SK-N-SH (cell line): ENCODE data around the gene UBE3C. TPM values are rescaled to one million over a fixed set of nuclear protein-coding genes. Genes with fewer than 3 reads are reported as not detected.
"Not testable (repeated sequence)": the region's sequence is repeated elsewhere in the genome, so short reads cannot be mapped to it uniquely, and the experiment has no call there.

Experiments used
- CTCF ChIA-PET: fragments of 300-600, 350-600 bp; formaldehyde crosslinking; extraction: SDS; loops from one replicate; lab custom pipeline; 2021; lab: Yijun Ruan, JAX
- POLR2A ChIA-PET: fragments of 350-600 bp; sonication (Branson Sonifier 250); formaldehyde crosslinking; extraction: SDS; loops from one replicate; lab custom pipeline; 2020; ENCODE audit warnings: antibody characterized with exemption, inconsistent platforms; lab: Yijun Ruan, JAX
- DNase-seq: peaks from one replicate; pipeline ENCODE4 v3.0.0; 2012
- H2AFZ ChIP-seq: fragments of 200-600 bp; sonication (generic); 2 replicates; pipeline ENCODE4 v1.8.1; 2016; ENCODE audit warnings: antibody characterized with exemption, mild to moderate bottlenecking, low read depth
- H3F3A ChIP-seq: fragments of 200-600 bp; sonication (generic); replicated peaks from 2 replicates; pipeline ENCODE3; 2016; ENCODE audit warnings: antibody characterized with exemption, mild to moderate bottlenecking; ENCODE audit not compliant: insufficient read depth
- H3K27ac ChIP-seq, 2 experiments: fragments of 200-500 bp in 1 of 2; fragments of 200-600 bp in 1 of 2; sonication (Bioruptor generic) in 1 of 2; sonication (generic), shearing (Covaris generic) in 1 of 2; 2 replicates each; pipeline versions ENCODE4 v1.5.1 to v1.6.1; 2014 to 2016; ENCODE audit warnings: low read depth in 2 of 2, inconsistent platforms in 1 of 2, low read length in 1 of 2, mild to moderate bottlenecking in 1 of 2, mixed read lengths in 1 of 2
- H3K27me3 ChIP-seq: fragments of 200-600 bp; sonication (generic), shearing (Covaris generic); 2 replicates; pipeline ENCODE4 v1.6.1; 2016; ENCODE audit warnings: mixed run types; ENCODE audit not compliant: insufficient read depth
- H3K36me3 ChIP-seq, 2 experiments: fragments of 200-500 bp in 1 of 2; fragments of 200-600 bp in 1 of 2; sonication (Bioruptor generic) in 1 of 2; sonication (generic) in 1 of 2; replicated peaks in 1 of 2; 2 replicates each; pipeline versions ENCODE3 to v1.5.1; 2014 to 2016; ENCODE audit warnings: low read length in 1 of 2, mild to moderate bottlenecking in 1 of 2; ENCODE audit not compliant: insufficient read depth in 2 of 2, control insufficient read depth in 1 of 2
- H3K4me1 ChIP-seq, 2 experiments: fragments of 200-500 bp in 1 of 2; fragments of 200-600 bp in 1 of 2; sonication (Bioruptor generic) in 1 of 2; sonication (generic), shearing (Covaris generic) in 1 of 2; 2 replicates each; pipeline versions ENCODE4 v1.5.1 to v1.6.1; 2014 to 2016; ENCODE audit warnings: low read depth in 1 of 2, low read length in 1 of 2, mixed run types in 1 of 2; ENCODE audit not compliant: insufficient read depth in 2 of 2, control insufficient read depth in 1 of 2
- H3K4me2 ChIP-seq: fragments of 200-600 bp; sonication (generic), shearing (Covaris generic); 2 replicates; pipeline ENCODE4 v1.6.1; 2017; ENCODE audit warnings: mixed run types
- H3K4me3 ChIP-seq, 2 experiments: fragments of 200-500 bp in 1 of 2; fragments of 200-600 bp in 1 of 2; sonication (Bioruptor generic) in 1 of 2; sonication (generic), shearing (Covaris generic) in 1 of 2; 2 replicates each; pipeline versions ENCODE4 v1.5.1 to v1.8.1; 2014 to 2016; ENCODE audit warnings: low read depth in 2 of 2, inconsistent platforms in 1 of 2, low read length in 1 of 2, mild to moderate bottlenecking in 1 of 2, mixed read lengths in 1 of 2, moderate library complexity in 1 of 2
- H3K79me2 ChIP-seq: fragments of 200-600 bp; sonication (generic); 2 replicates; pipeline ENCODE4 v1.8.1; 2017; ENCODE audit warnings: mild to moderate bottlenecking; ENCODE audit not compliant: insufficient read depth
- H3K9ac ChIP-seq: fragments of 200-600 bp; sonication (generic); 2 replicates; pipeline ENCODE4 v1.6.1; 2017; ENCODE audit warnings: mixed run types
- H3K9me2 ChIP-seq: fragments of 200-600 bp; sonication (generic); 2 replicates; pipeline ENCODE4 v1.6.1; 2017; ENCODE audit warnings: mixed run types
- H3K9me3 ChIP-seq: fragments of 200-600 bp; sonication (generic); 2 replicates; pipeline ENCODE4 v1.6.1; 2017; ENCODE audit warnings: mixed run types, mild to moderate bottlenecking, moderate library complexity
- H4K20me1 ChIP-seq: fragments of 200-600 bp; sonication (generic); 2 replicates; pipeline ENCODE4 v1.6.1; 2017; ENCODE audit warnings: mild to moderate bottlenecking, mixed run types; ENCODE audit not compliant: insufficient read depth
- CHD2 ChIP-seq: fragments of 150-350 bp; IDR thresholded peaks from 2 replicates; pipeline ENCODE4 v1.6.1; 2018; ENCODE audit warnings: low read length; ENCODE audit not compliant: partially characterized antibody
- CTCF ChIP-seq: fragments of 200-600 bp; sonication (generic); IDR thresholded peaks from 2 replicates; pipeline ENCODE4 v1.6.1; 2017; ENCODE audit warnings: antibody characterized with exemption, mild to moderate bottlenecking, moderate library complexity
- FOSL2 ChIP-seq: IDR thresholded peaks from 2 replicates; pipeline ENCODE4 v1.4.0; 2012; ENCODE audit warnings: low read depth, mild to moderate bottlenecking, moderate library complexity, borderline replicate concordance
- GABPA ChIP-seq: IDR thresholded peaks from 2 replicates; pipeline ENCODE4 v1.4.0; 2012; ENCODE audit warnings: low read depth, mild to moderate bottlenecking
- GATA2 ChIP-seq: sonication (generic); formaldehyde crosslinking; IDR thresholded peaks from 2 replicates; pipeline ENCODE4 v1.5.0; 2020; ENCODE audit warnings: mild to moderate bottlenecking, missing genetic modification reagents
- MXI1 ChIP-seq: IDR thresholded peaks from 2 replicates; pipeline ENCODE4 v1.6.1; 2012; ENCODE audit warnings: mild to moderate bottlenecking, low read depth, low read length, improper control_type of control experiment
- RXRA ChIP-seq: IDR thresholded peaks from 2 replicates; pipeline ENCODE4 v1.4.0; 2012; ENCODE audit warnings: low read depth, mild to moderate bottlenecking, borderline replicate concordance
- SMC3 ChIP-seq: IDR thresholded peaks from 2 replicates; pipeline ENCODE4 v1.6.1; 2012; ENCODE audit warnings: low read depth, low read length, improper control_type of control experiment
- TEAD4 ChIP-seq: IDR thresholded peaks from 2 replicates; pipeline ENCODE4 v1.4.0; 2012; ENCODE audit warnings: mild to moderate bottlenecking, borderline replicate concordance; ENCODE audit not compliant: insufficient read depth
- USF1 ChIP-seq: IDR thresholded peaks from 2 replicates; pipeline ENCODE4 v1.4.0; 2012; ENCODE audit warnings: low read depth, borderline replicate concordance
- YY1 ChIP-seq: IDR thresholded peaks from 2 replicates; pipeline ENCODE4 v1.4.0; 2012; ENCODE audit warnings: low read depth, mild to moderate bottlenecking
- WGBS: methylation state at CpG from one replicate; pipeline ENCODE4 v1.1.6; 2017; ENCODE audit warnings: low lambda C conversion rate; 5-methylcytosine and 5-hydroxymethylcytosine counted together
- polyA plus RNA-seq, 3 experiments: library from polyadenylated mRNA; depleted of rRNA; stranded (reverse); fragments of >200 nt; gene quantifications; 2 replicates each; pipeline ENCODE4 v1.2.3, GENCODE V29; 2012
- TF ChIP-seq, protein P1 (sequence below): IDR thresholded peaks from 2 replicates; pipeline ENCODE4 v1.4.0; 2012; ENCODE audit warnings: low read depth

UBE3C gene
- polyA plus RNA-seq, 1 of the 3 experiments (the other 2 are of a cell fraction): 48.4 TPM

GRCh38 chr7:157097569-157097968 is 41.2 kb upstream of the UBE3C start:
- TF ChIP-seq, protein P1, sequence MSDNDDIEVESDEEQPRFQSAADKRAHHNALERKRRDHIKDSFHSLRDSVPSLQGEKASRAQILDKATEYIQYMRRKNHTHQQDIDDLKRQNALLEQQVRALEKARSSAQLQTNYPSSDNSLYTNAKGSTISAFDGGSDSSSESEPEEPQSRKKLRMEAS: no peak
- TF ChIP-seq USF1 (no peak), MXI1 (no peak), TEAD4 (no peak), YY1 (no peak), SMC3 (no peak), GATA2 (no peak), RXRA (no peak), CTCF (no peak), CHD2 (no peak), GABPA (no peak), FOSL2 (no peak)
- no peak overlapping the region for H3K4me2 ChIP-seq
- H3K9me2 ChIP-seq: no peaks in the 10 kb centered on the region
- no peaks in the 10 kb centered on the region for H3F3A ChIP-seq
- DNase-seq: no peak
- no peaks in the 10 kb centered on the region for H3K36me3 ChIP-seq
- 53% methylated on average over 6 of the region's 6 CpGs for WGBS
- H4K20me1 ChIP-seq: no peaks in the 10 kb centered on the region
- H3K27ac ChIP-seq: no peak overlapping the region
- H3K4me3 ChIP-seq: no peak overlapping the region
- no peaks in the 10 kb centered on the region for H3K4me1 ChIP-seq
- H3K27me3 ChIP-seq: peaks cover 24% of the 10 kb centered on the region
- no peaks in the 10 kb centered on the region for H3K79me2 ChIP-seq
- H2AFZ ChIP-seq: no peak overlapping the region
- ChIA-PET CTCF (interaction anchor here (1.0 to 1.4 kb wide), 2 partner anchors 20 to 127 kb away, joined by 3 to 4 read pairs; no protein-coding TSS in a partner anchor), POLR2A (no interaction called here)
- H3K9me3 ChIP-seq: no peaks in the 10 kb centered on the region
- H3K9ac ChIP-seq: no peak overlapping the region

DNA sequence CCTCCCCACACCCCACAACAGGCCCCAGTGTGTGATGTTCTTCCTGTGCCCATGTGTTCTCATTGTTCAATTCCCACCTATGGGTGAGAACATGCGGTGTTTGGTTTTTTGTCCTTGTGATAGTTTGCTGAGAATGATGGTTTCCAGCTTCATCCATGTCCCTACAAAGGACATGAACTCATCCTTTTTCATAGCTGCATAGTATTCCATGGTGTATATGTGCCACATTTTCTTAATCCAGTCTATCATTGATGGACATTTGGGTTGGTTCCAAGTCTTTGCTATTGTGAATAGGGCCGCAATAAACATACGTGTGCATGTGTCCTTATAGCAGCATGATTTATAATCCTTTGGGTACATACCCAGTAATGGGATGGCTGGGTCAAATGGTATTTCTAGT is 38.7 kb upstream of the UBE3C start:
- H3K27me3 ChIP-seq: peaks cover 16% of the 10 kb centered on the region
- H4K20me1 ChIP-seq, DNase-seq, H3K4me2 ChIP-seq, H3F3A ChIP-seq, CTCF ChIA-PET, H3K36me3 ChIP-seq, H3K4me1 ChIP-seq, H2AFZ ChIP-seq, H3K4me3 ChIP-seq, H3K9ac ChIP-seq, H3K9me2 ChIP-seq, H3K27ac ChIP-seq, POLR2A ChIA-PET, H3K79me2 ChIP-seq, H3K9me3 ChIP-seq: not testable (repeated sequence)
- 60% methylated on average over 3 of the region's 3 CpGs for WGBS

DNA sequence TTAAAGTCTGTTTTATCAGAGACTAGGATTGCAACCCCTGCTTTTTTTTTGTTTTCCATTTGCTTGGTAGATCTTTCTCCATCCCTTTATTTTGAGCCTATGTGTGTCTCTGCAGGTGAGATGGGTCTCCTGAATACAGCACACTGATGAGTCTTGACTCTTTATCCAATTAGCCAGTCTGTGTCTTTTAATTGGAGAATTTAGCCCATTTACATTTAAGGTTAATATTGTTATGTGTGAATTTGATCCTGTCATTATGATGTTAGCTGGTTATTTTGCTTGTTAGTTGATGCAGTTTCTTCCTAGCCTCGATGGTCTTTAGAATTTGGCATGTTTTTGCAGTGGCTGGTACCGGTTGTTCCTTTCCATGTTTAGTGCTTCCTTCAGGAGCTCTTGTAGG is 35.1 kb upstream of the UBE3C start:
- H3K4me2 ChIP-seq, H3F3A ChIP-seq, H3K27ac ChIP-seq, H3K9me2 ChIP-seq, H3K9ac ChIP-seq, H4K20me1 ChIP-seq, CTCF ChIA-PET, H3K36me3 ChIP-seq, POLR2A ChIA-PET, H3K4me1 ChIP-seq, H3K79me2 ChIP-seq, H3K4me3 ChIP-seq, H2AFZ ChIP-seq, DNase-seq, H3K9me3 ChIP-seq: not testable (repeated sequence)
- 13% methylated on average over 2 of the region's 2 CpGs for WGBS
- H3K27me3 ChIP-seq: peaks cover 13% of the 10 kb centered on the region; the same call in 1 of the 2 replicates
